ENCODE results near the gene SLC39A11.

Gene SLC39A11

GRCh38 chr17:72806011-72806410 lies 286.5 kb downstream of the SLC39A11 start:
- no peak for TF ChIP-seq CTCF (IDR thresholded peaks at IDR 0.05; ENCODE audit: extremely low read depth, insufficient read depth, missing control alignments)
- no peak for DNase-seq (ENCODE audit: low spot score)
- in situ Hi-C loops (cut with MboI; ENCODE audit: low pct_unique_long_range_greater_than_20kb, low sequenced_read_pairs, unreplicated experiment), result no loop called here

- TF ChIP-seq CTCF (IDR thresholded peaks at IDR 0.05; ENCODE audit: extremely low read depth, insufficient read depth, missing control alignments), result no peak
- no peak for DNase-seq (ENCODE audit: low spot score)
- in situ Hi-C loops (cut with MboI; ENCODE audit: low pct_unique_long_range_greater_than_20kb, low sequenced_read_pairs, unreplicated experiment), result no loop called here
Observed at GRCh38 chr17:72804949-72805707, 287.4 kb downstream of the SLC39A11 start.

- no peak for DNase-seq (ENCODE audit: low spot score)
- in situ Hi-C loops (cut with MboI; ENCODE audit: low pct_unique_long_range_greater_than_20kb, low sequenced_read_pairs, unreplicated experiment), result no loop called here
- TF ChIP-seq CTCF (IDR thresholded peaks at IDR 0.05; ENCODE audit: extremely low read depth, insufficient read depth, missing control alignments), result no peak
Observed at GRCh38 chr17:72802726-72803125, 289.8 kb downstream of the SLC39A11 start.

- DNase-seq (ENCODE audit: low spot score), result no peak
- TF ChIP-seq CTCF (IDR thresholded peaks at IDR 0.05; ENCODE audit: extremely low read depth, insufficient read depth, missing control alignments), result no peak
- in situ Hi-C loops (cut with MboI; ENCODE audit: low pct_unique_long_range_greater_than_20kb, low sequenced_read_pairs, unreplicated experiment), result no loop called here
Observed at GRCh38 chr17:72797142-72797541, 295.3 kb downstream of the SLC39A11 start.

- no peak for DNase-seq (ENCODE audit: low spot score)
- no peak for TF ChIP-seq CTCF (IDR thresholded peaks at IDR 0.05; ENCODE audit: extremely low read depth, insufficient read depth, missing control alignments)
Observed at GRCh38 chr17:72795941-72796340, 296.5 kb downstream of the SLC39A11 start.

GRCh38 chr17:72794152-72794551 lies 298.3 kb downstream of the SLC39A11 start:
- DNase-seq (ENCODE audit: low spot score), result no peak
- TF ChIP-seq CTCF (IDR thresholded peaks at IDR 0.05; ENCODE audit: extremely low read depth, insufficient read depth, missing control alignments), result no peak
- in situ Hi-C loops (cut with MboI; ENCODE audit: low pct_unique_long_range_greater_than_20kb, low sequenced_read_pairs, unreplicated experiment), result no loop called here

More at GRCh38 chr17:72795941-72796340, 296.5 kb downstream of the SLC39A11 start:
- in situ Hi-C loops (cut with MboI; ENCODE audit: low pct_unique_long_range_greater_than_20kb, low sequenced_read_pairs, unreplicated experiment), result no loop called here
